ENCODE measurements around the gene SMTNL2. TPM values are rescaled to one million over a fixed set of nuclear protein-coding genes. Genes with fewer than 3 reads are reported as not detected.
"Not testable (repeated sequence)": the region's sequence is repeated elsewhere in the genome, so short reads cannot be mapped to it uniquely, and the experiment has no call there.

The SMTNL2 gene
- total RNA-seq, 4 donors from 2014 or later = 0.25 to 3.0 (median 1.0) TPM; not detected in 1

DNA sequence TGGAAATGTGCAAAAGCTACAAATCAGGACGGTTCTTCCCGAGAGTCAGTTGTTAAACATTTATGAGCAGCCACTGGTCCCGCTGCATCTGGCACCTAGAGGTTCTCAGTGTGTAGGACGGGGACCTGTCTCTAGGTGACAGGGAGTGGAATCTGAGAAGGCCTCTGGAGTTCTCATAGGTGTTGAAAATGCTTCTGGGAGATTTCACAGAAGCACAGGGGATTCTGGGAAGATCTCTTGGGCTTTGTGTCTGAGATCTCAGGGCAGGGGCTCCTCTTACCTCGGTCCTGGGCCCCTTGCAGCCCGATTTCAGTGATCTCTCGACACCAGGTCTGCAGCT, 48.2 kb downstream of the SMTNL2 start:
- H3K4me3 ChIP-seq (ENCODE audit: low read depth, poor library complexity, severe bottlenecking) = no peak overlapping the region
- no peak for TF ChIP-seq POLR2A (IDR thresholded peaks at IDR 0.05)
- TF ChIP-seq, protein P1, sequence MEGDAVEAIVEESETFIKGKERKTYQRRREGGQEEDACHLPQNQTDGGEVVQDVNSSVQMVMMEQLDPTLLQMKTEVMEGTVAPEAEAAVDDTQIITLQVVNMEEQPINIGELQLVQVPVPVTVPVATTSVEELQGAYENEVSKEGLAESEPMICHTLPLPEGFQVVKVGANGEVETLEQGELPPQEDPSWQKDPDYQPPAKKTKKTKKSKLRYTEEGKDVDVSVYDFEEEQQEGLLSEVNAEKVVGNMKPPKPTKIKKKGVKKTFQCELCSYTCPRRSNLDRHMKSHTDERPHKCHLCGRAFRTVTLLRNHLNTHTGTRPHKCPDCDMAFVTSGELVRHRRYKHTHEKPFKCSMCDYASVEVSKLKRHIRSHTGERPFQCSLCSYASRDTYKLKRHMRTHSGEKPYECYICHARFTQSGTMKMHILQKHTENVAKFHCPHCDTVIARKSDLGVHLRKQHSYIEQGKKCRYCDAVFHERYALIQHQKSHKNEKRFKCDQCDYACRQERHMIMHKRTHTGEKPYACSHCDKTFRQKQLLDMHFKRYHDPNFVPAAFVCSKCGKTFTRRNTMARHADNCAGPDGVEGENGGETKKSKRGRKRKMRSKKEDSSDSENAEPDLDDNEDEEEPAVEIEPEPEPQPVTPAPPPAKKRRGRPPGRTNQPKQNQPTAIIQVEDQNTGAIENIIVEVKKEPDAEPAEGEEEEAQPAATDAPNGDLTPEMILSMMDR (IDR thresholded peaks at IDR 0.05) = no peak
- whole genome bisulfite sequencing, 2 donors = 76 to 79% methylated on average over 7 of the region's 7 CpGs
- no peak for DNase-seq (ENCODE audit: low spot score in 2 of 2)
- intact Hi-C loops (cut with DNase I; ENCODE audit: low total_unique reads) = no loop called here

DNA sequence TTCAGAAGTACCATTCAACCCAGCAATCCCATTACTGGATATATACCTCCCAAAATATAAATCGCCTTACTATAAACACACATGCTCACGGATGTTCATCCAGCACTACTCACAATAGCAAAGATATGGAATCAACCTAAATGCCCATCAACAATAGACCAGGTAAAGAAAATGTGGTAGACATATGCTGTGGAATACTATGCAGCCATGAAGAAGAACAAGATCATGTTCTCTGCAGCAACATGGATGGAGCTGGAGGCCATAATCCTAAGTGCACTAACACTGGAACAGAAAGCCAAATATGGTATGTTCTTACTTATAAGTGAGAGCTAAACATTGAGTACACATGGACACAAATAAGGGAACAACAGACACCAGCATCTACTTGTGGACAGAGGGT, 49.3 kb downstream of the SMTNL2 start:
- intact Hi-C loops (cut with DNase I; ENCODE audit: low total_unique reads) = no loop called here
- no peak for DNase-seq (ENCODE audit: low spot score in 2 of 2)
- H3K4me3 ChIP-seq (ENCODE audit: low read depth, poor library complexity, severe bottlenecking) = no peak overlapping the region
- WGBS, 2 donors = 92% methylated on average over 2 of the region's 2 CpGs
- no peak for TF ChIP-seq POLR2A (IDR thresholded peaks at IDR 0.05)
- TF ChIP-seq, protein P1 (IDR thresholded peaks at IDR 0.05) = no peak

DNA sequence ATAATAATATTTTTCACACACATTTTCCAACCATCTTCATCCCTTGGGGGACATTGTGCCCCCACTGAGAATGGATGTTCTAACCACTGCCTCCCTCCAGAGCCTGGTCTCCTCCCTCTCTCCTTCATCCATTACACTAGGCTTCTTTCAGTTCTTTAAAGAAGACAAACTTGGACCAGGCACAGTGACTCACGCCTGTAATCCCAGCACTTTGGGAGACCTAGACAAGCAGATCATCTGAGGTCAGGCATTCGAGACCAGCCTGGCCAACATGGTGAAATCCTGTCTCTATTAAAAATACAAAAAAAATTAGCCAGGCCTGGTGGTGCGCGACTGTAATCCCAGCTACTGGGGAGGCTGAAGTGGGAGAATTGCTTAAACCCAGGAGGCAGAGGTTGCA, 50.6 kb downstream of the SMTNL2 start:
- intact Hi-C loops (cut with DNase I; ENCODE audit: low total_unique reads) = no loop called here
- no peak overlapping the region for H3K4me3 ChIP-seq (ENCODE audit: low read depth, poor library complexity, severe bottlenecking)
- WGBS, 2 donors = 61% methylated on average over 4 of the region's 4 CpGs
- TF ChIP-seq, protein P1 (IDR thresholded peaks at IDR 0.05) = no peak
- no peak for TF ChIP-seq POLR2A (IDR thresholded peaks at IDR 0.05)
- DNase-seq (ENCODE audit: low spot score in 2 of 2) = no peak

DNA sequence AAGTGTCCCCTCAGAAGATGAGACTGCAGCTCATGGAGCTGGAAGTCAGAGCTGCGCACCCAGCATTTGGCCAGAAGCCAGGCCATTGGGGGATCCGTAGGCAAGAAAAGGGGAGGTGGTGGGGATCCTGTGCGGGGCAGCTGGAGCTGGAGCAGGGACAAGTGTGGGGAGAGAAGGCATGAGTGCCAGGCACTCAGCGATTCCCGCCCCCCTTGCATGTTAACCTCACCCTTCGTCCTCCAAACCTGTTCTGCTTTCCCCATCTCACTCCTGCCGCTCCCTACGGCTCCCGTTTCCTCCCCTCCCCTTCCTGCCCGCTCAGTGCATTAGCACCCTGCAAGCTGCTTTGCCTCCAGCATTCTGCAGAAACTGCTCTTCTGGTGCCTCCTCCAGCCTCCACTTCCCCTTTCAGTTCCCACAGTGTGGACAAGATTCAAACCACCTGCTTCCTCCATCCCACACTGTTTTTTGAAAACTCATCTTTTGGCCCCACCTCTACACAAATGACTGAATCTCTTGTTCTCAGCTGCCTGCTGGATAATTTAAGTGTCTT, 51.6 kb downstream of the SMTNL2 start:
- DNase-seq (ENCODE audit: low spot score in 2 of 2) = no peak
- WGBS, 2 donors = 5 to 10% methylated on average over 10 of the region's 10 CpGs
- H3K4me3 ChIP-seq (ENCODE audit: low read depth, poor library complexity, severe bottlenecking) = no peak overlapping the region
- intact Hi-C loops (cut with DNase I; ENCODE audit: low total_unique reads) = no loop called here
- TF ChIP-seq, protein P1 (IDR thresholded peaks at IDR 0.05) = no peak
- no peak for TF ChIP-seq POLR2A (IDR thresholded peaks at IDR 0.05)

DNA sequence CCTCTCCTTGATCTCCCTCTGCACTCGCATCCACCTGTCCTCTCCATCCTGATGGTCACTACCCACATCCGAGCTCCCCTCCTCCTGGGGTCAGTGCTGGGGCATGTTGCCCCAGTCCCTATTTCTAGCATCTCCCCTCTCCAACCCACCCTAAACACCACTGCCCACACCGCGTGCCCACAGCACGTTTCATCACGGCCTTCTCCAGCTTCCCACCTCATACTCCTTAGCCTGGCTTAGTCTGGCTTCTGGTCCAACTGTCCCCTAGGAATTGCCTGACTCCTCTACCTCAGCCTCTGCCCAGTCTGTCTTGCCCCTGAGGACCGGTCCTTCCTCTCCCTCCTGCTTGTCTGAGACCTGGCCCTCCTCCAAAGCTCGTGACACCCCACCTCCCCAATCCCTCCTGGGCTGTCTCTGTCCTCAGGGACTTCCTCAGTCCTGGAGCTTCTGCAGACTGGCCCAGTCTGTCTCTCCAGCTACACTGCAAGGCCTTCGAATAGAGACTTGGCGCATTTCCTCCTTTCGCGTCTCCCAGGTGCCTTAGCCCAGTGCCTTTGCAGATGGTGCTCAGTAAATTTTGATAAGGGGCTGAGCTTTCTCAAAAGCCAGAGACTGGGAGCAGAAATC, 52.3 kb downstream of the SMTNL2 start:
- no peak overlapping the region for H3K4me3 ChIP-seq (ENCODE audit: low read depth, poor library complexity, severe bottlenecking)
- intact Hi-C loops (cut with DNase I; ENCODE audit: low total_unique reads) = no loop called here
- TF ChIP-seq, protein P1 (IDR thresholded peaks at IDR 0.05) = no peak
- no peak for TF ChIP-seq POLR2A (IDR thresholded peaks at IDR 0.05)
- no peak for DNase-seq (ENCODE audit: low spot score in 2 of 2)
- WGBS, 2 donors = 73 to 75% methylated on average over 12 of the region's 12 CpGs

DNA sequence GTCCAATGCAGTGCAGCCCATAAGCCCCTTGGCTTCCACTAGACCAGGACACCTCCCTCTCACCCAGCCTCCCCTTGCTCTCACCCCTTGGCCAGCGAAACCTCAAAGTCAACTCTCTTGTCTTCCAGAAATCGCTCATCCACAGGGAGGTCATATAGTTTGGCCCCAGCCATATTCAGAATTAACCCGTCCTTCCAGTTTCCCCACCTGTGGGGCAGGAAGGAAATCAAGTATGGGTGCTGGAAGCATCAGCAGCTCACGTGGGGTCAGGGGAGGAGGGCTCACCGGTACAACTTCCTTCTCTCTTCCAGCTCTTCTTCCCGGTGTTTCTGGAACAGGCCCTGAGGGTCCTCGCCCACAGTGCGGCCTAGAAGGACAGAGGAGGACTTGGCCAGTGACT, 54.4 kb downstream of the SMTNL2 start:
- intact Hi-C loops (cut with DNase I; ENCODE audit: low total_unique reads); DNase-seq (ENCODE audit: low spot score in 2 of 2); H3K4me3 ChIP-seq (ENCODE audit: low read depth, poor library complexity, severe bottlenecking): not testable (repeated sequence)
- 25 to 40% methylated on average over 8 of the region's 8 CpGs for WGBS, 2 donors

DNA sequence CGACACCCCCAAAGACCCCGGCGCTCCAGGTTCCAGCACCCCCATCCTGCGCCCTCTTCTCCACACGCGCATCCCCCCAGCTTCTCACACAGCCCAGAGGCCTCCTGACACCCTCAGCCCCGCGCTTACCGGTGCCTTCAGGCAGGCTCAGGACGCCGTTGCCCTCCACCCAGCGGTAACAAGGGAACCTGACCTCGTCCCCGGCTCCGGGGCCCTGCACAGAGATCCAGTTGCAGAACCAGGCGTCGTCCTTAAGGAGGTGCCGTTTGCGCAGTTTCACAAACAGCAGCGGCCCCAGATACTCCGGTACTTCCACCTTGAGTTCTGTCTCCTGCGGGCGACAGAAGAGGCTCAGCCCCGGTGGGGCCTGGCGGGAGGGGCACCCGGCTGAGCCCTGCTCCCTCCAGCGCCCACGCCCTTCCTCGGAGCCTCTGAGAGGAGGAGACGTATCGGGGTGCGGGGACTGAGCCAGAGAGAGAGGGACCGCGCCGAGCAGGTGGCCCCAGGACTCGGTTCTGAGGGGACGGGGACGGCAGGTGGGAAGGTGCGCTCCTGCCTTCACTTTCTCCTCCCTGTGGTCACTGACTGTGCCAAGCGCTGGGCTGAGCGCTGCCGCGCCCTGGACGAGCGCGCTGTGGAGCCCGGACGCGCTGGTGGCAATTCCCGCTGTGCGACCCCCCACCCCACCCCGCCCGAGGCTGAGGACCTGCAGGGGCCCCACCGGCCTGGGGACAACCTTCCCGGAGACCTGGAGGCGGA, 55.2 kb downstream of the SMTNL2 start:
- intact Hi-C loops (cut with DNase I; ENCODE audit: low total_unique reads); DNase-seq (ENCODE audit: low spot score in 2 of 2); H3K4me3 ChIP-seq (ENCODE audit: low read depth, poor library complexity, severe bottlenecking): not testable (repeated sequence)
- 3 to 6% methylated on average over 17 to 25 of the region's 56 CpGs for WGBS, 2 donors

DNA sequence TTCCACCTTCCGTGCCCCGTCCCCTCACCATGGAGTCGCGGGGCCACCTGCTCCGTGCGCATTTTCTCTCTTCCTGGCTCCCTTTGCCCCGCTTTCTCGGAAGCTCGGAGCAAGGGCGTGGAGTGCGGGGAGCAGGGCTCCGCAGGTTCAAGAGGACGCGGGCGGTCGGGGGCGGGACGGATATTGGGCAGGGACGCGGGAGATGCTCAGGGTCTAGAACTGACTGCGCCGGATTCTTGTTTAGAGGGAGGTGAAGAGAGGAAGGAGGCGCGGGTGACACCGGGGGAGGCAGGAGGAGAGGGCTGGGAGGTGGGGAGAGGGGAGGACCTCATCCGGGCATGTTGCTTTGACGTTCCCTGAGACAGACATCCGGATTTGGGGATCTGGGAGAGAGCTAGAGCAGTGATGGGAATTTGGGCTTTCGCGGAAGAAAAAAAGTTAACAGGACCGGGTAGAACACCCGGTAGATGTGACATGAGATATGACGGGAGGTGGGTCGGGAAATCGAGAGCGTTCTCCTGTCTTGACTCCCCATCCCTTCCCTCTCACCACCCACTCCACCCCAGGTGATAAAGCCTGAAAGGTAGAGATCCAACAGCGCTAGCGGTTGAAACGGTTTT, 56.4 kb downstream of the SMTNL2 start:
- H3K4me3 ChIP-seq (ENCODE audit: low read depth, poor library complexity, severe bottlenecking); intact Hi-C loops (cut with DNase I; ENCODE audit: low total_unique reads); DNase-seq (ENCODE audit: low spot score in 2 of 2): not testable (repeated sequence)
- 0 to 2% methylated on average over 20 to 32 of the region's 39 CpGs for WGBS, 2 donors
